ENCODE data around the gene KCNQ1.

GRCh38 chr11:2577031-2577990 lies 132.5 kb downstream of the KCNQ1 start:
- TF ChIP-seq SNAI2 (CRISPR knock-in tag; IDR thresholded peaks at IDR 0.05), result no peak
- no peak for TF ChIP-seq ARNTL (CRISPR knock-in tag; IDR thresholded peaks at IDR 0.05; ENCODE audit: borderline replicate concordance, low read depth)
- TF ChIP-seq TCF4 (CRISPR knock-in tag; IDR thresholded peaks at IDR 0.05; ENCODE audit: borderline replicate concordance), result no peak
- no peak for TF ChIP-seq PPARA (CRISPR knock-in tag; IDR thresholded peaks at IDR 0.05; ENCODE audit: borderline replicate concordance)
- TF ChIP-seq ZNF8 (CRISPR knock-in tag; IDR thresholded peaks at IDR 0.05), result no peak
- no peak for TF ChIP-seq RARB (CRISPR knock-in tag; IDR thresholded peaks at IDR 0.05)

All from SK-N-SH treated with all-trans-retinoic acid at 6 μM for 48 hours (cell line).